Astrocyte of the cerebellum (primary cell): ENCODE measurements around the gene TP53TG3D.
"Not testable (repeated sequence)": the region's sequence is repeated elsewhere in the genome, so short reads cannot be mapped to it uniquely, and the experiment has no call there.

ENCODE experiments used
- DNase-seq: peaks from one replicate; pipeline ENCODE4 v3.0.0-alpha.2; 2011; ENCODE audit warnings: low read depth
- H3K4me3 ChIP-seq: 2 replicates; pipeline ENCODE4 v1.5.1; 2011; ENCODE audit warnings: mild to moderate bottlenecking, low read depth, low read length, moderate library complexity
- in situ Hi-C: cut with HindIII; loops from 2 replicates; pipeline ENCODE4 v1.10.0; 2017; ENCODE audit warnings: low sequenced_read_pairs

The TP53TG3D gene, protein sequence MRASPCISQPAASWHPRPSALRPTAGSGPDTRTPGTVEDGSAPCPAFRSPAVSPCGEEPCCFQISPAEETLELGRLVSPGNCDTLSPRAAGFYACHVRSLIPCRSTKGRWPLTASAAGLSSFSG

DNA sequence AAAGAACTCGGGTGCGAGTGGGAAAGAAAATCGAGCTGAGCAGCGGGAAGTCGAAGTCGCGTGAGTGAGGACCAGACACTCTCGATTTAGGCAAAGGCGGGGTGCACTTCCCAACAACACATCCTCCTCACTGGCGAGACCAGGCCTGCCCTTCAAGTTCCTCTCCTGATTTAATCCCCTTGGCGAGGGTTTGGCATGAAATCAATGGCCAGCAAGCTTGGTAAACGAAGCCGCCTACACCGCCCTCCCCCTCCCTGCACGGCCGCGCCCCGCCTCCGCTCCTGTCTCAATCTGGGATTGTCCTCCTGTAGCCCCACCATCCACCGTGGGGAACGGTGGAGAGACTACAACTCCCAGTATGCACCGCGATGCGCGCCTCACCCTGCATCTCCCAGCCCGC, at the start of gene TP53TG3D:
TSS of gene TP53TG3D (plus strand) at position 301 of the 400 bp plus-strand sequence. CDS start at position 369, 68 bp downstream.
- DNase-seq, H3K4me3 ChIP-seq, in situ Hi-C loops: not testable (repeated sequence)

DNA sequence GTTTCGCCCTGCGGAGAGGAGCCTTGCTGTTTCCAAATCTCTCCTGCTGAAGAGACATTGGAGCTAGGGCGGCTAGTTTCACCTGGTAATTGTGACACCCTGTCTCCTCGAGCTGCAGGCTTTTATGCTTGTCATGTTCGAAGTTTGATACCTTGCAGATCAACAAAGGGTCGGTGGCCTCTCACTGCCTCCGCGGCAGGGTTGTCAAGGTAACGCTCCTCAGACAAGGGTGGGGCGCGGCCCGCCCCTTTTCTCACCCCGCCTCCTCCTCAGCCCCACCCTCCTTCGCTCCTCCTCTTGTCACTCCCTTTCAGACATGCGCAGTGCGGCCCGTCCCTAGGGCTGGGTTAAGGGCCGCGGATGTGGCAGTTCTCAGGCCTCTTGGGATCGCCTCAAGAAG, 421 bp downstream of the TP53TG3D start:
- in situ Hi-C loops, DNase-seq, H3K4me3 ChIP-seq: not testable (repeated sequence)

DNA sequence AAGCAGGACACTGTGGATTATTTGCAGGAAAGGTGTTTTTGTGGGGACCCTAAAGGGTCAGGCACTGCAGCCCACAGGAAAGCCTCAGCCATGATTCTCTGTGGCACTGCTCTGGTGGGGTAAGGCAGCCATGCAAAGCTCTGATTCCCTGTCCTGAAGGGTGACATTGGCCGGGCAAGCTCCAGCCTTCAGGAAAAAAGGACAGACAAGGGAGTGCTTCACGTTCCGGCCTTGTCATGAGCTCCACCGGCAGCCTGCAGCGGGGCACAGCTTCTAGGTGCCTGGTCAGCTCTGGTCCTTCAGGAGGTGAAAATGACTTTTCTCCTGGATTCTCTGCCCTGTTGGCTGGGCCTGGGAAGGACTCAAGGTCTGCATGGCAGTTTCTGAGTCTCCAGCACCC, 8.4 kb downstream of the TP53TG3D start:
- in situ Hi-C loops, DNase-seq, H3K4me3 ChIP-seq: not testable (repeated sequence)

DNA sequence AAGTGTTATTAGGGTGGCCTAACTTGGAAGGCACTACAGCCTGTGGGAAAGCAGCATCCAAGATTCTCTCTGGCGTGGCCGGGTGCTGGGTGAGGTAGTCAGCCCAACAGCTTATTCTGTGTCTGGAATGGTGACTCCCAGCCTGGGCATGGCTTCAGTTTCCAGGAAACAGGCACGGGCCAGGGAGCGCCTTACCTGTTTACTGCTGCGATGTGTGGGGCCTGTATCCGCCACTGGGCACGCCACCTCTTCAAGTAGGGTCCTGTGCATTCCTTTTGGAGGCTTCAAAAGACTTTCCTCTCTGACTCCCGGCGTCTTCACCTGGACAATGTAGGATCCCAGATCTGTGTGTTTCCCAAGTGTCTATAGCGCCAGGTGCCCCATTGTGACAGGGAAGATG, 10.5 kb downstream of the TP53TG3D start:
- in situ Hi-C loops = not testable (repeated sequence)

DNA sequence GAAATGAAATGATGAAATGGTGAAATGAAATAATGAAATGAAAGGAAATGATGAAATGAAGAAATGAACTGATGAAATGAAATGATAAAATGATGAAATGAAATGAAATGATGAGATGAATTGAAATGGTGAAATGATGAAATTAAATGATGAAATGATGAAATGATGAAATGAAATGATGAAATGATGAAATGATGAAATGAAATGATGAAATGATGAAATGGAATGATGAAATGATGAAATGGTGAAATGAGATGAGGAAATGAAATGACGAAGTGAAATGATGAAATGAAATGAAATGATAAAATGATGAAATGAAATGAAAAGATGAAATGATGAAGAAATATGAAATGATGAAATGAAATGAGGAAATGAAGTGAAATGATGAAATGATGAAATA, 28.8 kb downstream of the TP53TG3D start:
- H3K4me3 ChIP-seq, in situ Hi-C loops, DNase-seq: not testable (repeated sequence)

More for the DNA sequence above, 10.5 kb downstream of the TP53TG3D start:
- DNase-seq, H3K4me3 ChIP-seq: not testable (repeated sequence)

DNA sequence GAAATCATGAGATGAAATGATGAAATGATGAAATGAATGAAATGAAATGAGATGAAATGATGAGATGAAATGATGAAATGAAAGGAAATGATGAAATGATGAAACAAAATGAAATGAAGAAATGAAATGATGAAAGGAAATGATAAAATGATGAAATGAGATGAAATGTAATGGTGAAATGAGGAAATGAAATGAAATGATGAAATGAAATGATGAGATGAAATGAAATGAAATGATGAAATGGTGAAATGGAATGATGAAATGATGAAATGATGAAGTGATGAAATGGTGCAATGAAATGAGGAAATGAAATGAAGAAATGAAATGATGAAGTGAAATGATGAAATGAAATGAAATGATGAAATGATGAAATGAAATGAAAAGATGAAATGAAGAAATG, 29.9 kb downstream of the TP53TG3D start:
- H3K4me3 ChIP-seq, in situ Hi-C loops, DNase-seq: not testable (repeated sequence)

DNA sequence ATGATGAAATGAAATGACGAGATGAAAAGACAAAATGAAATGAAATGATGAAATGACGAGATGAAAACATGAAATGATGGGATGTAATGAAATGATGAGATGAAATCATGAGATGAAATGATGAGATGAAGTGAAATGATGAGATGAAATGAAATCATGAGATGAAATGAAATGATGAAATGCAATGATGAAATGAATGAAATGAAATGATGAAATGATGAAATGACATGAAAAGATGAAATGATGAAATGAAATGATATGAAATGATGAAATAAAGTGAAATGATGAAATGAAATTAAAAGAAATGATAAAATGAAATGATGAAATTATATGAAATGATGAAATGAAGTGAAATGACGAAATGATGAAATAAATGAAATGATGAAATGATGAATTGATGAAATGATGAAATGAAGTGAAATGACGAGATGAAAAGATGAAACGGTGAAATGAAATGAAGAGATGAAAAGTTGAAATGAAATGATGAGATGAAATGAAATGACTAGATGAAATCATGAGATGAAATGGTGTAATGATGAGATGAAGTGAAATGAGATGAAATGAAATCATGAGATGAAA, 30.9 kb downstream of the TP53TG3D start:
- in situ Hi-C loops, DNase-seq, H3K4me3 ChIP-seq: not testable (repeated sequence)

DNA sequence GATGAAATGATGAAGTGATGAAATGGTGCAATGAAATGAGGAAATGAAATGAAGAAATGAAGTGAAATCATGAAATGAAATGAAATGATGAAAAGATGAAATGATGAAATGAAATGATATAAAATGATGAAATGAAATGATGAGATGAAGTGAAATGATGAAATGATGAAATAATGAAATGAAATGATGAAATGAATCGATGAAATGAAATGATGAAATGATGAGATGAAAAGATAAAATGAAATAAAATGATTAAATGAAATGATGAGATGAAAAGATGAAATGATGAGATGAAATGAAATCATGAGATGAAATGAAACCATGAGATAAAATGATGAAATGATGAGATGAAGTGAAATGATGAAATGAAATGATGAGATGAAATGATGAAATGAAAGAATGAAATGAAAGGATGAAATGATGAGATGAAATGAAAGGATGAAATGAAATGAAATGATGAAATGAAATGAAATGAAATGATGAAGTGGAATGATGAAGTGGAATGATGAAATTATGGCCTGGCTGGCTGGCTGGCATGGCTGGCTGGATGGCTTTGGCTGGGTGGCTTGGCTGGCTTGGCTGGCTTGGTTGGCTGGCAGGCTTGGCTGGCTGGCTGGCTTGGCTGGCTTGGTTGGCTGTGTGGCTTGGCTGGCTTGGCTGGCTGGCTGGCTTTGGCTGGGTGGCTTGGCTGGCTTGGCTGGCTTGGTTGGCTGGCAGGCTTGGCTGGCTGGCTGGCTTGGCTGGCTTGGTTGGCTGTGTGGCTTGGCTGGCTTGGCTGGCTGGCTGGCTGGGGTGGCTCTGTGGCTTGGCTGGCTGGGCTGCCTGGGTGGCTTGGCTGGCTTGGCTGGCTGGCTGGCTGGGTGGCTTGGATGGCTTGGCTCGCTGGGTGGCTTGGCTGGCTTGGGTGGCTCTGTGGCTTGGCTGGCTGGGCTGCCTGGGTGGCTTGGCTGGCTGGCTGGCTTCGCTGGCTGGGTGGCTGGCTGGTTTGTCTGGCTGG, 32.0 kb downstream of the TP53TG3D start:
- DNase-seq, in situ Hi-C loops, H3K4me3 ChIP-seq: not testable (repeated sequence)

DNA sequence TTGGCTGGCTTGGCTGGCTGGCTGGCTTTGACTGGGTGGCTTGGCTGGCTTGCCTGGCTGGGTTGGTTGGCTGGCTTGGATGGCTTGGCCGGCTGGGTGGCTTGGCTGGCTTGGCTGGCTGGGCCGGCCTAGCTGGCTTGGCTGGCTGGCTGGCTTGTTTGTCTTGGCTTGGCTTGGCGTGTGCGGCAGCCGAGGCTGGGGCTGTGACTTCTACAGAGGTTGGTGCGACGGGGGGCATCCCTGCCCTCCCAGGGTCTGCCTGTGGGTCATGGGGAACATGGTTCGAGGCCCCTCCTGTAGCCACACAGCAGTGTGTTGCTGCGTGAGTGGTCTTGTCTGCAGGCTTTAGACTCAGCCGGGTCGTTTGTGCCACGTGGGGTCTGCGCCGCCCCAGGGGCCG, 33.1 kb downstream of the TP53TG3D start:
- DNase-seq, in situ Hi-C loops, H3K4me3 ChIP-seq: not testable (repeated sequence)

DNA sequence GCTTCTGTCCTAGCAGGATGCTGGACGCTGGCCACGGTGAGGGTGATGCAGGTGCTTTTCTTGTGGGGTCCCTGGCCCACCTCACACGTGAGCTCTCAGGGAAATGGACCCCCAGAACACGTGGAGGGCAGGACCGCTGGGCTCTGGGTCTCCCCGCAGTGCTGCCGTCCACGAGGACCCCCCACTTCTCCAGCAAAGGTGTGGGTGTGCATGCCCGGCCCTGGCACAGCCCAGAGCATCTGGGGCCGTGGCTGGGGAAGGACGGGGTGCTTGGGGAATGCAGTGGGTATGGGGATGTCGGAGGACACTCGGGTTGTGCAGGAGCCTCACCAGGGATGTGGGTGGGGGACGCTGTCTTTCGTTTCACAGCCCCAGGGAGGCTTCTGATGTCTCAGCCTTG, 34.7 kb downstream of the TP53TG3D start:
- in situ Hi-C loops, H3K4me3 ChIP-seq: not testable (repeated sequence)

DNA sequence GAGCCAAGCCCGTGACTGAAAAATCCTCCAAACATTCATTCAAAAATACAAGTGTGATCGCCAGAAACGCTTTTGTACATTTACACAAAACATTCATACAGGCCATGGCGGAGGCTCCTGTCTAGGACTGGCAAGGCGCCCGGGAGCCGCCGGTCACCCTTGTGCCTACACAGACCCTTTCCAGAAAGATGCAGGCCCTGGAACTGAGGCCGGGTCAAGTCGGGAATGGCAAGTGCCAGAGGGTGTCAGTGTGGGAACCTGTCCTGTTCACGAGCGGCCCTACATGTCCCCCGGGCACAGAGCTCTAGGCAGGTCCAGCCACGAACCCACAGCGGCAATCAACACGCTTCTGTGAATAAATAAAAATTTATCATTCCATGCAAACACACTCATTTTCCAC, 36.1 kb downstream of the TP53TG3D start:
- DNase-seq, in situ Hi-C loops, H3K4me3 ChIP-seq: not testable (repeated sequence)

More for the DNA sequence above, 34.7 kb downstream of the TP53TG3D start:
- DNase-seq = not testable (repeated sequence)

DNA sequence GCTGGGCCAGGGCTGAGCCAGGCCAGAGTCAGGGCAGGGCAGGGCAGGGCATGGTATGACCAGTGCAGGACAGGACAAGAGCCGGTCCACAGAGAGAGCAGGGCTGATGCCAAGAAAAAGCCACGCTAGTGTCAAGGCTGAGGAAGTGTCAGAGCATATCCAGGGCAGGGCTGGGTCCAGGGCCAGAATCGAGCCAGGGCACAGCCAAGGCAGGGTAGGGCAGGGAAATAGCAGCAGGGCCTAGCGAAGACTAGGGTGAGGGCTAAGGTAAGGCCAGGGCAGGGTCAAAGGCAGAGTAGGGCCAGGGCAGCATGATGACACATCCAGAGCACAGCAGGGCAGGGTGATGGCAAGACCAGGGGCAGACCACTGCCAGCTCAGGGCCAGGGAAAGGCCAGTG, 49.7 kb downstream of the TP53TG3D start:
- H3K4me3 ChIP-seq, in situ Hi-C loops, DNase-seq: not testable (repeated sequence)
